ENCODE measurements around the gene PLA2G4A.

PLA2G4A gene

GRCh38 chr1:186977266-186977957, 148.7 kb downstream of the PLA2G4A start:
- Mint-ChIP-seq H3K27ac (no peak overlapping the region), H3K27me3 (ENCODE audit: low read depth) (no peaks in the 10 kb centered on the region), H3K4me1 (ENCODE audit: low read depth) (no peaks in the 10 kb centered on the region), H3K4me3 (no peak overlapping the region), H3K9me3 (no peaks in the 10 kb centered on the region), H3K36me3 (ENCODE audit: low read depth) (no peaks in the 10 kb centered on the region)

- H3K27ac Mint-ChIP-seq: no peak overlapping the region
- no peak overlapping the region for H3K4me3 Mint-ChIP-seq
- H3K27me3 Mint-ChIP-seq (ENCODE audit: low read depth): no peaks in the 10 kb centered on the region
- H3K4me1 Mint-ChIP-seq (ENCODE audit: low read depth): no peaks in the 10 kb centered on the region
- no peaks in the 10 kb centered on the region for H3K9me3 Mint-ChIP-seq
- H3K36me3 Mint-ChIP-seq (ENCODE audit: low read depth): no peaks in the 10 kb centered on the region
Observed at GRCh38 chr1:186978596-186979556, 150.1 kb downstream of the PLA2G4A start.

- H3K9me3 Mint-ChIP-seq: no peaks in the 10 kb centered on the region
- no peaks in the 10 kb centered on the region for H3K27me3 Mint-ChIP-seq (ENCODE audit: low read depth)
- H3K36me3 Mint-ChIP-seq (ENCODE audit: low read depth): no peaks in the 10 kb centered on the region
- no peak overlapping the region for H3K4me3 Mint-ChIP-seq
- H3K4me1 Mint-ChIP-seq (ENCODE audit: low read depth): no peaks in the 10 kb centered on the region
- H3K27ac Mint-ChIP-seq: no peak overlapping the region
Observed at GRCh38 chr1:186980400-186980799, 151.7 kb downstream of the PLA2G4A start.

- no peaks in the 10 kb centered on the region for H3K9me3 Mint-ChIP-seq
- no peaks in the 10 kb centered on the region for H3K4me1 Mint-ChIP-seq (ENCODE audit: low read depth)
- H3K27ac Mint-ChIP-seq: no peak overlapping the region
- H3K27me3 Mint-ChIP-seq (ENCODE audit: low read depth): no peaks in the 10 kb centered on the region
- no peak overlapping the region for H3K4me3 Mint-ChIP-seq
- no peaks in the 10 kb centered on the region for H3K36me3 Mint-ChIP-seq (ENCODE audit: low read depth)
Observed at GRCh38 chr1:186982116-186982515, 153.4 kb downstream of the PLA2G4A start.

- no peaks in the 10 kb centered on the region for H3K9me3 Mint-ChIP-seq
- H3K4me3 Mint-ChIP-seq: no peak overlapping the region
- H3K4me1 Mint-ChIP-seq (ENCODE audit: low read depth): no peaks in the 10 kb centered on the region
- H3K27me3 Mint-ChIP-seq (ENCODE audit: low read depth): no peaks in the 10 kb centered on the region
- no peak overlapping the region for H3K27ac Mint-ChIP-seq
- no peaks in the 10 kb centered on the region for H3K36me3 Mint-ChIP-seq (ENCODE audit: low read depth)
Observed at GRCh38 chr1:186983327-186983726, 154.6 kb downstream of the PLA2G4A start.

- no peak overlapping the region for H3K4me3 Mint-ChIP-seq
- H3K9me3 Mint-ChIP-seq: no peaks in the 10 kb centered on the region
- H3K27me3 Mint-ChIP-seq (ENCODE audit: low read depth): no peaks in the 10 kb centered on the region
- no peaks in the 10 kb centered on the region for H3K36me3 Mint-ChIP-seq (ENCODE audit: low read depth)
- no peak overlapping the region for H3K27ac Mint-ChIP-seq
- H3K4me1 Mint-ChIP-seq (ENCODE audit: low read depth): no peaks in the 10 kb centered on the region
Observed at GRCh38 chr1:186984959-186985358, 156.2 kb downstream of the PLA2G4A start.

- no peaks in the 10 kb centered on the region for H3K9me3 Mint-ChIP-seq
- no peak overlapping the region for H3K4me3 Mint-ChIP-seq
- H3K4me1 Mint-ChIP-seq (ENCODE audit: low read depth): no peaks in the 10 kb centered on the region
Observed at GRCh38 chr1:186985889-186986491, 157.2 kb downstream of the PLA2G4A start.

GRCh38 chr1:186987065-186987464, 158.3 kb downstream of the PLA2G4A start:
- no peaks in the 10 kb centered on the region for H3K36me3 Mint-ChIP-seq (ENCODE audit: low read depth)
- H3K9me3 Mint-ChIP-seq: no peaks in the 10 kb centered on the region
- no peaks in the 10 kb centered on the region for H3K4me1 Mint-ChIP-seq (ENCODE audit: low read depth)
- no peaks in the 10 kb centered on the region for H3K27me3 Mint-ChIP-seq (ENCODE audit: low read depth)
- H3K4me3 Mint-ChIP-seq: no peak overlapping the region
- no peak overlapping the region for H3K27ac Mint-ChIP-seq

More at GRCh38 chr1:186985889-186986491, 157.2 kb downstream of the PLA2G4A start:
- H3K27ac Mint-ChIP-seq: no peak overlapping the region
- H3K27me3 Mint-ChIP-seq (ENCODE audit: low read depth): no peaks in the 10 kb centered on the region
- no peaks in the 10 kb centered on the region for H3K36me3 Mint-ChIP-seq (ENCODE audit: low read depth)

GRCh38 chr1:186987769-186988168, 159.0 kb downstream of the PLA2G4A start:
- H3K4me3 Mint-ChIP-seq: no peak overlapping the region
- no peaks in the 10 kb centered on the region for H3K4me1 Mint-ChIP-seq (ENCODE audit: low read depth)
- no peaks in the 10 kb centered on the region for H3K36me3 Mint-ChIP-seq (ENCODE audit: low read depth)
- no peak overlapping the region for H3K27ac Mint-ChIP-seq
- H3K27me3 Mint-ChIP-seq (ENCODE audit: low read depth): no peaks in the 10 kb centered on the region
- no peaks in the 10 kb centered on the region for H3K9me3 Mint-ChIP-seq

- Mint-ChIP-seq H3K4me3 (no peak overlapping the region), H3K9me3 (no peaks in the 10 kb centered on the region), H3K27ac (no peak overlapping the region), H3K27me3 (ENCODE audit: low read depth) (no peaks in the 10 kb centered on the region), H3K36me3 (ENCODE audit: low read depth) (no peaks in the 10 kb centered on the region), H3K4me1 (ENCODE audit: low read depth) (no peaks in the 10 kb centered on the region)
Observed at GRCh38 chr1:186993996-186994395, 165.2 kb downstream of the PLA2G4A start.

GRCh38 chr1:186994897-186995296, 166.1 kb downstream of the PLA2G4A start:
- H3K4me1 Mint-ChIP-seq (ENCODE audit: low read depth): no peaks in the 10 kb centered on the region
- no peak overlapping the region for H3K27ac Mint-ChIP-seq

GRCh38 chr1:186996816-186997215, 168.1 kb downstream of the PLA2G4A start:
- H3K27ac Mint-ChIP-seq: no peak overlapping the region
- H3K36me3 Mint-ChIP-seq (ENCODE audit: low read depth): no peaks in the 10 kb centered on the region
- no peaks in the 10 kb centered on the region for H3K9me3 Mint-ChIP-seq
- no peaks in the 10 kb centered on the region for H3K4me1 Mint-ChIP-seq (ENCODE audit: low read depth)
- no peak overlapping the region for H3K4me3 Mint-ChIP-seq
- no peaks in the 10 kb centered on the region for H3K27me3 Mint-ChIP-seq (ENCODE audit: low read depth)

More at GRCh38 chr1:186994897-186995296, 166.1 kb downstream of the PLA2G4A start:
- Mint-ChIP-seq H3K9me3 (no peaks in the 10 kb centered on the region), H3K27me3 (ENCODE audit: low read depth) (no peaks in the 10 kb centered on the region), H3K4me3 (no peak overlapping the region), H3K36me3 (ENCODE audit: low read depth) (no peaks in the 10 kb centered on the region)

- H3K27ac Mint-ChIP-seq: no peak overlapping the region
- no peak overlapping the region for H3K4me3 Mint-ChIP-seq
- no peaks in the 10 kb centered on the region for H3K27me3 Mint-ChIP-seq (ENCODE audit: low read depth)
- H3K36me3 Mint-ChIP-seq (ENCODE audit: low read depth): no peaks in the 10 kb centered on the region
- no peaks in the 10 kb centered on the region for H3K9me3 Mint-ChIP-seq
- no peaks in the 10 kb centered on the region for H3K4me1 Mint-ChIP-seq (ENCODE audit: low read depth)
Observed at GRCh38 chr1:186997877-186998276, 169.1 kb downstream of the PLA2G4A start.

GRCh38 chr1:186999506-186999905, 170.8 kb downstream of the PLA2G4A start:
- Mint-ChIP-seq H3K9me3 (no peaks in the 10 kb centered on the region), H3K36me3 (ENCODE audit: low read depth) (no peaks in the 10 kb centered on the region), H3K4me3 (no peak overlapping the region), H3K27me3 (ENCODE audit: low read depth) (no peaks in the 10 kb centered on the region), H3K4me1 (ENCODE audit: low read depth) (no peaks in the 10 kb centered on the region), H3K27ac (no peak overlapping the region)
